GM21825 (cell line): ENCODE data around the gene PARD3.
"Not testable (repeated sequence)": the region's sequence is repeated elsewhere in the genome, so short reads cannot be mapped to it uniquely, and the experiment has no call there.

ENCODE experiments used
- ATAC-seq: cut with Tn5 transposase; IDR thresholded peaks from one replicate; pipeline ENCODE4 v1.9.1; 2021; ENCODE audit warnings: mild to moderate bottlenecking, moderate library complexity; ENCODE audit not compliant: unreplicated experiment

PARD3 gene

DNA sequence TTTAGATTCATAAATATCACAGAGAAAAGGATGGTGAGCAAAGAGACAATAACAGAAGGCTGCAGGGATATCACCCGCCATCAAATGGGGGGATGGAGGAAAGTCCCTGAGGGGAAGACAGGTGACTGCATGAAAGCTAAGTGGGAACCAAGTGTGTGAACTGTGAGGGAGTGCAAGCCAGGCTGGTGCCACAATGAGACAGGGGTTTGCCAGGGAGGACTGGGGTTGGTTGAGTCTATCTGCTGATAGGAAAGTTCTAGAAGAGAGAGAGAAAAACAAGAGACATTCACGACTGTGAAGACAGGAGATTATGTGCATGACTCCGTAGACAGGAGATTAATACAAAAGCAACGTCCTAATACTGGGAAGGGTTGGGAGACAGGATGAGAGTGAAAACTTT, 376.4 kb downstream of the PARD3 start:
- no peak for ATAC-seq

DNA sequence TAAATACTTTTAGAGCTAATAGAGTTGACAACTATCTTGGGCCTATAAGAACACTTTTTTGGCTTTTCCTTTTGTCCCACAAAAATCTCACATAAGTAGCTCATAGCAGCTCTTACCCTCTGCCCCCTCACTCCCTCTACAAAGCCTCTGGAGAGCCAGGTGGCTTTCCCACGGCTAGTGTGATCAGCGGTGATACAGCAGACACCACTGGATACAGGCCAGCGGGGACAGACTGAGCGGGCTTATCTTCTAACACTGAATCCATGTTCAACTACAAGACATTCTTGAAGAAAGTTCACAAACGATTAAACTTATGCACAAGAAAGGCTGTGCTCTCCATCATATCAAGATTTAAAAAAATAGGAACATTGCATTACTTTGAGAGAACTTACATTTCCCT, 377.2 kb downstream of the PARD3 start:
- ATAC-seq, result no peak

GRCh38 chr10:34434119-34434594, 380.9 kb downstream of the PARD3 start:
- no peak for ATAC-seq

DNA sequence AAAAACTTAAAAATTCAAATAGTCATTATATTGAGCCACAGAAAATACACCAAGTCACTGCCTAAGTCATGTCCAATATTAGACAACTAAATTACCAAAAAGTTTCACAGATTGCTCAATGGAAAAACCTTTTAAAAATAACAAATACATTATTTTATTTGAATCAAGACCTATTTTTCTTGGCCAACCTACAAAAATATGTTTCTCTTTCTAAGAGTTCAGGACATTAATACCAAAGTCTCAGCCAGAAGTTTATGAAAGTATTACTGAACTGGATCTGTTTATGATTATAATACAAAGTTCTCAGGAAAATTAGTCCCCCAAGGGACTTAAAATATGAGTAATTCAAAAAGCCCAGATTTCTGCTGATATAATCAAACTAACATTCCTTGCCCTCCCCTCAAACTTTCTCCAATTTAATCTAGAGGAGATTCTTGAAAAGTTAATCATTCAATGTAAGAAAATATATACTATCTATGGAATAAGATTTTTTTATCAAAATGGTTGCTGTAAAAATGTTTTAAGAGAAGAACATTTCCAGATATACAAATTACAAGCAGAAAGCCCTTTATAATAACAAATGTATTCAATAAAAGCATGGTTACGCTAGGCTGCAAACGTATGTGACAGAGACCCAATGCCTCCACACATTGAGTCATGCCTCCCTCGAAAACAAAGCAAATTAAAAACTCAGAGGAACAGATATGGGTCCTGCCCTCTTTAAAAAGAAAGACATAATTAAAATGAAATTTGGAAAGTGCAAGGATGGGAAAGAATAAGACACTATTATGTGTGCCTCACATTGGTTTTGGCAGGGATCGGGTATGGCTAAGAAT, 381.6 kb downstream of the PARD3 start:
- ATAC-seq, result no peak

GRCh38 chr10:34432589-34432988, 382.5 kb downstream of the PARD3 start:
- ATAC-seq, result no peak

DNA sequence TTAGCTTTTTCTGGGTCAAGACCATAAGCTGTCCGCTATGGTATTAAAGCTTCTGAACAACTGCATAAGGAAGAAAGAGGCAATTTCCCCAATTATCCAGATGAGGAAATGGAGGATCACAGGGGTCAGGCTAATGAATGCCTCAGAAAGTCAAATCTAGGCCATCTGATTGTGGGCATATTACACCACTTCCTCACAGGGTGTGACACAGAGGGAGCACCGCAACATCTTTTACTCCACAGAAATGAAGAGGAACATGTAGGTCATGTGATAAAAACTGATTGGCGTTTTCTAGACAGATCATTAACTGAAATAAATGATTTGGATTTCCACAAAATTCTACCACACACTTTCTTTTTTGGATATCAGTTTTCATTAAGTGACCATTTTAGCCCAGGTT, 384.4 kb downstream of the PARD3 start:
- no peak for ATAC-seq

GRCh38 chr10:34428501-34428900, 386.6 kb downstream of the PARD3 start:
- no peak for ATAC-seq

DNA sequence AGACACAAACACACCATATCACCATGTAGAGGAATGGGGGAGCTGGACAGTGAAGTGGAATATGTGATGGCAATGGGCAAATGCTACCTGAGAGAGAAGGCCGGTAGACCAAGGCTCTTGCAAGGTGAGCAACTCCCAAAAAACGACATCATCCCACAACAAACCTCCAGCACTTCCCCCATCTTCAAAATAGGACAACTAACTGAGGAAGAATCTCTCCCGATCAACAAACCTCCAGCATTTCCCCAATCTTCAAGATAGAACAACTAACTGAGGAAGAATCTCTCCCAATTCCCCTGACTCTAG, 387.2 kb downstream of the PARD3 start:
- ATAC-seq, result no peak

GRCh38 chr10:34427158-34427910, 387.8 kb downstream of the PARD3 start:
- ATAC-seq, result not testable (repeated sequence)

GRCh38 chr10:34426538-34427157, 388.4 kb downstream of the PARD3 start:
- not testable (repeated sequence) for ATAC-seq

DNA sequence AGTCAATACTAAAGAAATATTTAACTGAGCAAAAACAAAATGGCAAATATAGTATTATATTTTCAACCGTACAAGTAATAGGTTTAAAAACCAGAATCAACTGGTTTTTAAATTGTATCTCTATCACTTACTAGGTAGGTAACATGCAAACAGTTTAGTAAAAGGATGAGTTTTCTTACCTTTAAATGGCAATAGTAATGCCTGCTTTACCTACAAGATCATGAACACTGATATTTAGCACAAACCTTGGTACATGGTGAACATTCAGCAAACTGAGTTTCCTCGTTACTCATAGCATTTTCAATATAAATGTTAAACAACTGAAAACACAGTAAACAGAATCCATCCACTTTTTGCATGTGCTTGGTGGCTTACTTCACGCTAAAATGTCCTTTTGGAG, 389.1 kb downstream of the PARD3 start:
- ATAC-seq, result no peak

DNA sequence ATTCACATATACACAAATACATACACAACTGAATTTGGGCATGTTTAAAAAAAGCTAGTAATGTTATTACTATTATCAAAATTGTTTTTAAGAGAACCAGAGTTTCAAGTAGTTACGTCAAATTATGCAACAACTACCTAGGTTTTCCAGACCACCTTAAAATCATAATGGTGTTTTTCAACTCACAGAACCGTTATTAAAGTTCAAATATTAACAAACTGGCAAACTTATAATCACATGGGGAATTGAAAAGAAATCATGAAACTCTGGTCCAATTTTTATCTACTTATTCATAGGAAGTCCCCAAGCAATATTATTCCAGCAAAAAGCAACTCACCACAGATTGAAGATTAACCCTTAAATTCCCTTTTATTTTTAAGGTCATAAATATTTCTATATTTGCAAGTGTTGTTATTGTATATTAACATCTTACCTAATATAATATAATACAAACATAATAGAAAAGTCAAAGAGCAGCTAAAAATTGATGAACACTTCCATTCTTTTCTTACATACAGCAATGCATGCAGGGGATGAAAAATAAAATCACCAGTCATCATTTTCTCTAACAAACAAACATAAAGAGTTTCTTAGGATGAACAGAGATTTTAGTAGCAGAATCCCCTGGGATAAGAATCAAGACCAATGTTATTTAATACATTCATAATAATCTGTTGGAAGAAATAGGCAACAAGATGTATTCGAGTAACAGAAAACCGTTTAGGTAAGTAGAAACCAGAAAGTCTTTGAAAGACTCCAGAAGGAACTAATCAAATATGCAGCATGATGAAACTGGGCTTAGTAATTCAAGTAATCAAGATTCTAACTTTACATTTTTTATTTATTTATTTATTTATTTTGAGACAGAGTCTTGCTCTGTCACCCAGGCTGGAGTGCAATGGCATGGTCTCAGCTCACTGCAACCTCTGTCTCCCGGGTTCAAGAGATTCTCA, 391.1 kb downstream of the PARD3 start:
- no peak for ATAC-seq

- no peak for ATAC-seq
Observed at GRCh38 chr10:34420795-34421194, 394.3 kb downstream of the PARD3 start.

GRCh38 chr10:34420273-34420672, 394.8 kb downstream of the PARD3 start:
- no peak for ATAC-seq

DNA sequence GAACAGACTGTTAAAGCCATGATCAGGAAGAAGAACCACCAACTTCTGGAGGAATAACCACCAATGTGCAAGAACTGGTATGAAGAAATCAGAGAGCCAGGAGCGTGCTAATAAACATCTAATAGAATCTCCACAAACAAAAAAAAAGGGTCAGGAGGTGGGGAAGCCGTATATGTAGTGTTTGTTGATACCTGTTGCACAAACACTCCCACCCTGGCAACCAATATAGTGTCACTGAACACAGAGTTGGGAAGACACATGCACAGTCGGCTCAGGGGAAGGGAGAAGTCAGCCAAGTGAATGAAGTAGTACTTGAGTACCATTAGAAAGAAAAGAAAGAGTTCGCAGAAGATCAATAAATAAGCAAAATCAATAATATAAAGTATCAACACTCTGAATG, 400.1 kb downstream of the PARD3 start:
- ATAC-seq, result no peak

- ATAC-seq, result no peak
Observed at GRCh38 chr10:34413756-34414587, 401.1 kb downstream of the PARD3 start.

DNA sequence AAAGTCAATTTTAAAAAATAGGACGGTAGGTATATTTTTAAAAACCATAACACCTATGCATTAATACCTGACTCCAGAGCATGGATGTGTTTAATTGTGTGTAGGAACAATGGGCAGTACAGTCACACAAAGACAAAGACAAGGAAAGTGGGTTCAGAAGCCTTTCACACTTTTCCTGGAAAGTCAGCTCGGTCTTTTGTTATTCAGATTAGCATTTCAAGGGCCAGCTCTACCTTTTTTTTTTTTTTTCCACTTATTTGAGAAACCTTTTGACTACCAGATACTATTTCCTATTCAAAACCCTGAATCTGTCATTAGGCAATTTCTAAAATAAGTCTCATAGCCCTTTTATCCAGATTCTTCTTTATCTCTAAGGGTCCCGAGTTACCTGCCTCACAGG, 401.9 kb downstream of the PARD3 start:
- ATAC-seq, result no peak

GRCh38 chr10:34408956-34409355, 406.1 kb downstream of the PARD3 start:
- ATAC-seq, result no peak

DNA sequence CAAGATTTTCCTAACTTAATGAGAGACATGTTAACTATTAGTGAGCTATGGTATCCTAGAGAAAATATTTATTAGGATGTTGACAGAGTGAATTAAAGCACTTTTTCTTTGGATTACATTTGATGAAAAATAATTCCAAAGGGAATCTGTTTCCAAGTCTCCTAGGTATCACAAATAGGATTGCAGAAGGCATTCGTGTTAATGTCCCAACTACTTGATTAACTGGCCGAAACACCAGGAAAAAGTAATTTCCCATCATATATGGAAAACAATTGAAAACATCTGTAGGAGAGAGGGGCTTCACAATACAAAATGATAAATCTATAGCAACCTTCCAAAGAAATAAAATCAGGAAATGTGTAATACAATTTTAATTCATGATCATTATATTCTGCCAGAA, 406.7 kb downstream of the PARD3 start:
- ATAC-seq, result no peak

GRCh38 chr10:34407324-34407805, 407.7 kb downstream of the PARD3 start:
- ATAC-seq, result no peak
